NCI-H2081 treated with DMSO at 0.1 percent for 48 hours (cell line): ENCODE measurements around the gene DDX10.
"Not testable (repeated sequence)": the region's sequence is repeated elsewhere in the genome, so short reads cannot be mapped to it uniquely, and the experiment has no call there.

Source experiments
- DNase-seq: peaks from one replicate; lab custom pipeline; 2025; lab: John Stamatoyannopoulos, UW

DDX10 gene

DNA sequence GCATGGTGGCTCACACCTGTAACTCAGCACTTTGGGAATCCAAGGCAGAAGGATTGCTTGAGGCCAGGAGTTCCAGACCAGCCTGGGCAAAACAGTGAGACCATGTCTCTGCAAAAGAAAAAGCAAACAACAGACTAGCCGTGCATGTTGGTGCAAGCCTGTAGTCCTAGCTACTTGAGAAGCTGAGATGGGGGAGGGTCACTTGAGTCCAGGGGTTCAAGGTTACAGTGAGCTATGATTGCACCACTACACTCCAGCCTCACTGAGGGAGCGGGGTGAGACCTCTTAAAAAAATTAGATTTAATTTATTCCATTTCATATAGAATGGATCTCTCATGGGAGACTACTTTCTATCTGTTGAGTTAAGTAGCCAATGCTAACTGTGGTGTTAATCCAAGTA lies 50.4 kb downstream of the DDX10 start:
- DNase-seq = no peak

DNA sequence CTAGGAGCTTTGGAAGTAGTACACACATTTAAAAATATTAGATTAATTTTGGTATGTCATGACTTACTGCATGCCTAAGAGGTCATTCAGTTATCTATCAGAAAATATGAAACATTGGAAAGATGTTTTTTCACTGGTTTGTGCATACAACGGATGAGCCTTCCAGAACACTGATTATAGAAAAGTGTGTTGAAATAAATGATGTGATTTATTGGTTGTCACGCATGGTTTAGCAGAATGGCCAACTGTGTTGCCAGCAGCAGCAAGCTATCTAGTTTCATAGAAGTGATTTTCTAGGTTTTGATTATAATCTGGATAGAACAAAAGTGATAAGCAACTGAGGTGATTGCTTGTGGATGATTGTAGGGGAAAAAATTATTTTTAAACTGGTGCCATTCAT lies 53.6 kb downstream of the DDX10 start:
- DNase-seq = no peak

DNA sequence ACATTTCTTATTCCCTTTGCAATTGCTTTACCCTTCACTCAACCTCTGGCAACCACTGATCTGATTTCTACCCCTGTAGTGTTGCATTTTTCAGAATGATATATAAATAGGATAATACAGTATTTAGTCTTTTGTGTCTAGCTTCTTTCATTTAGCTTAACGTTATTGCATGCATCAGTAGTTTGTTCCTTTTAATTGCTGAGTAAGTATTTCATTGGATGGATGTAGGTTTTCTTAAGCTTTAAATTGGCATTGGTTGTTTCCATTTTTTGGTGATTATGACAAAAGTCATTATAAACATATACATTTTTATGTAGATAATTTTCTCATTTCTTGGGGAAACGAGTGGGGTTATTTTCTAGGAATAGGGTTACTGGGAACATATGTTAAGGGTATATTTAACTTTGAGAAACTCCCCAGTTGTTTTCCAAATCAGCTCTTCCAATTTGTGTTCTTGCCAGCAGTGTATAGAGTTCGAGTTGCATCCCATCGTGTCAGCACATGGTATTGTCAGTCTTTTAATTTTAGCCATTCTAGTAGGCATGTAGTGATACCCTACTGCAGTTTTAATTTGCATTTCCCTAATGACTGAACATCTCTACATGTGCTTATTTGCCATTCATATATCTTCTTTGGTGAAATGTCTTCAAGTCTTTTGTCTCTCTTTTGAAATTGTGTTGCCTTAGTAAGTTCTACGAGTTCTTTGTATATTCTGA lies 60.3 kb downstream of the DDX10 start:
- DNase-seq = no peak

DNA sequence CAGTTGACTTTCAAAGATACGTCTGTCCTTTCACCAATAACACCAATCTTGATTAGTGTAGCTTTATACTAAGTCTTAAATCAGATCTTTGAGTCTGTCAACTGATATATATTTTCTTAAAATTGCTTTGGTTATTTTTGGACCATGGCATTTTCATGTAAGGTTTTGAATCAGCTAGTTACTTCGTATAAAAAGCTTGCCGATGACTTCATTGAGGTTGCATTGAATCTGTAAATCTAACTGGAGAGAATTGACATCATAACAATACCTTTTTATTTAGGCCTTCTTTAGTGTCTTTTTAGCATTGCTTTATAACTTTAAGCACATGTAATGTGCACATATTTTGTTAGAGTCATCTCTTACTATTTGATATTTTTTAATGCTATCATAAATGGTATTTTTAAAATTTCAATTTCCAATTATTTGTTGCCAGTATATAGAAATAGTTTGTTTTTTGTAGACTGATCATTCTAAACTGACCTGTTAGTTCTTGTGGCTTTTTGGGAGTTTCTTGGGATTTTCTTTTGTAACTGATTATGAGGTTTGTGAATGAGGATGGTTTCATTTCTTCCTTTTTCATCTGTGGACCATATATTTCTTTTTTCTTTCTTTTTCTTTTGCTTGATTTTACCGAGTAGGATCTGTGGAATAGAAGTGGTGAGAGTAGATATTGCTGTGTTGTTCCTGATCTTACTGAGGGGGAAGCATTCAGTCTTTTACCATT lies 61.4 kb downstream of the DDX10 start:
- no peak for DNase-seq

DNA sequence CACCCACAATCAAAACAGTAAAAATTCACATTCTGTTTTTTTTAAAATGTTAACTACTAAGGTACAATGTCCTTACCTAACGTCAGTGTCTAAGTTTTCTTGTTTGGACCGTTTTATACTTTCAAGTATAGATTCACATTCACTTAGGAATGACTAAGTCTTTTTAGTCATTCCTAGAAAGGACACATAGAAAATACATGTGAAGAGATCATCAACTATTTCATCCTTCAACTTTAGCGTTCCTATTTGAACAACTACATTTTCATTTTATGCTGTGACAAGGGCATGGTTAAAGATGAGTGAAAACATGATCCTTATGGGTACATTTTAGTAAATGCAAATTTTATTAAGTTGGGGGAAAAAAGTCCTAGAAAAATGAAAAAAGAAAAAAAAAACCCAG lies 62.8 kb downstream of the DDX10 start:
- DNase-seq = no peak

DNA sequence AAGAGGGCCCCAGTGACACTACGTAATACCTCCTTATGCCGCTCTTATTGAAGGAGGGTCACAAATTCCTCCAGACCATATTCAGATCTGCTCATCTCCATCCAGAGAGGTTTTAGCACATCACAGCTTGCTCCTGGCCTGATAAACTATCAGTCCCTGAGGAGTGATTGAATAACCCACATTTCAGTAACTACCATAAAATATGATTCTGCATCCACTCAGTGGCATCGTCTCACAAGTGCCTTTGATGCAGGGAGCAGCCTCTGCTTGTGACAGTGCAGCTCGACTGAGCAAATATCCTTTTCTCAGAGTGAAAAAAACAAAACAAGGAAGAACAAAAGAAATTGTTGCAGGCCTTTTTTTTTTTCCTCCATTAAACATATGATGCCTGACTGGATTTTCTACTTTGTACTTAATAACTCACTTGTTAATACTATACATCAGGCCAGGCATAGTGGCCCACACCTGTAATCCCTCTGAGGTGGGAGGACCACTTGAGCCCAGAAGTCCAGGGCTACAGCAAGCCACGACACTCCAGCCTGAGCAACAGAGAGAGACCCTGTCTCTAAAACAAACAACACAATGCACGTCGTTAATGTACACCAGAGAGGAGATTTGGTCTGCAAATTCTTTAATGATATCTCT lies 64.5 kb downstream of the DDX10 start:
- no peak for DNase-seq

DNA sequence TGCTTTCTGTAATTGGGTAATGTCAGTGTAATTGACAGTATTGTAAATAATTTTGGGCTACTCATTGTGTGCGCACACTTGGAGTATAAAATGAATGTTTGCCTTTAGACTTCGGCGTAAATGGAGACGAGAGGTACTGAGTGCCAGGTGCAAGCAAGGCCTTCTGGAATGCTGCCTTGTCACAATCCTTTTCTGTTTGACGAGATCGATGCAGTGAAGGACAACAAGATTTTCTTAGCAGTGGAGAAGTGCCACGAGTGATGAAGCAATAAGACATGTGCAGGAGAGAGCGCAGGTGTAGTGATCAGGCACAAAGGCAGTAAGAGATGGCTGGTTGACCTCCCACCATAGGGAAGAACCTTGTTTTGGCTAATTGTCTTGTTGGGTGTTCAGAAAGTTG lies 67.5 kb downstream of the DDX10 start:
- DNase-seq = peak; percentile 53

DNA sequence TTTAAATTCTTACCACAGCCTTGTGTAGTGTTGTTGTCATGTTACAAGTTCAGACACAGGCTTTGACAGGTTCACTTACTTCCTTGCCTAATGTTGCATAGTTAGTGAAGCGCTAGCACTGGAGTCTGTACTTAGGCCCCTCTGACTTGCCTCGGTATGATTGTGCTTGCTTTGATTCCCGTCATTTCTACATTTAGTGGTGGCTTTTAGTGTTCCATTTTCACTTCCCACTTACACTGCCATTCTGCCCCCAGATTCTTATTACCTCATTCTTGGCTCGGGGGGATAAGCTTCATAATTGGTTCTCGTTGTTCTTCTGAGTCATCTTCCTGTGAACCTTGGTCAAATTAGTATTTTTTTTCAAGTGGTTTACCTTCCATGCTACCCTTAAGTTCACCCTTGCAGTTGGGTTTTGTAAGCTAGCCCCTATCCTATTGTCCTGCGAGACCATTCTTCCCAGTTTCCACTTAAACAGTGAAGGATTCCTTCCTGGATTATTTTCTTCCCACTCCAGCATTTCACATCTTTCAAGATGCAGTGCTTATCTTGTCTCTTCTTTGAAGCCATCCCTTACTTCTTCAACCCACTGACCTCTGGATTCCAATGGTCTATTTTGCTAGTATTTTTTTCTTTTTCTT lies 68.7 kb downstream of the DDX10 start:
- no peak for DNase-seq

DNA sequence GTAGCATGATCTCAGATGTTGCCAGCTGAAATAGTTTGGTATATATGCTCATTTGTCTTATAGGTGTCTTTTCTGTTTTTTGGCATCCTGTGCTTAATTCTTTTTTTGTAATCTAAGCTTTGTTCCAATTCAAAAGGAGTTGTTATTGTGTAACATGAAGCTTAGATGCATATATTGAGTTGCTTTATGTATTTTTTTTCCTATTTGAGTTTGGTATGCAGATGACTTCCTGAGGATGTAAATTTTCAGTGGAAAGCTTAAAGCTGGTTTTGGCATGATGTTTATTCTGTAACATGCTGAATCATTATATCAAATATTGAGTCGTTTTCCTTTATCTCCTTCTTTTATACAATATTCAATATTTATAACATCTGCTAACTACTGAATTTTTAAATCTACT lies 69.4 kb downstream of the DDX10 start:
- DNase-seq = no peak

DNA sequence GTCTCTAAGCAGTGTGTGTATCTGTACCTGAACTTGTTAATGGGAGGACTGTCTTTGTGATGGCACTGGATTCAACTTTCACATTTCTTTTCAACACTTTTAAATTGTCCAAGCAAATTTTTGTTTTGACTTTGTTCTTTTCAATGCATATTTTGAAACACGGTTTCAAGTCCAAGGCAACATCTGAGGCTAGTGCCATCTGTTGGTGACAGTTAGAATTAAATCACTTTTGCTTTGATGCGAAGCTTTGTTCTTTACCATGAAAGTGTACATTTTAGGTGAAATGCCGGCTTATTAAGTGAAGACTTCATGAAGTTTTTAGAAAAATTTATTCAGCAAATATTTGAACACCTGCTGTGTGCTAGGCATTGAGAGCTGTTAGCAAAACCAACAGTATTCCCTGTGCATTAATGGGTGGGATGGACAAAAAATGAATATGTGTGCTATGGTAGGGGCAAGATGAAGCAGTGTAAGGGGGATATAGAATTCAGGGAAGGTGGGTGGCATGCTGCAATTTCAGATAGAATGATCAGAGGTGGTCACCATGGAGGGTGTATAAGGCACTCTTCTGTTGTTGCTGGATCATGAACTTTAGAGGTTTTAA lies 70.2 kb downstream of the DDX10 start:
- no peak for DNase-seq

DNA sequence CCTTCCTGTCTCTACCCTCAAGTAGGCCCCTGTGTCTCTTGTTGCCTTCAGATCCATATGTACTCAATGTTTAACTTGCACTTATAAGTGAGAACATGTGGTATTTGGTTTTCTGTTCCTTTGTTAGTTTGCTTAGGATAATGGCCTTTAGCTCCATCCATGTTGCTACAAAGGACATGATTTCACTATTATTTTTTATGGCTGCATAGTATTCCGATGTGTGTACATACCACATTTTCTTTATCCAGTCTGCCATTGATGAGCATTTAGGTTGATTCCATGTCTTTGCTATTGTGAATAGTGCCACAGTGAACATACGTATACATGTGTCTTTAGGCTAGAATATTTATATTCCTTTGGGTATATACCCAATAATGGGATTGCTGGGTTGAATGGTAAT lies 75.3 kb downstream of the DDX10 start:
- not testable (repeated sequence) for DNase-seq

DNA sequence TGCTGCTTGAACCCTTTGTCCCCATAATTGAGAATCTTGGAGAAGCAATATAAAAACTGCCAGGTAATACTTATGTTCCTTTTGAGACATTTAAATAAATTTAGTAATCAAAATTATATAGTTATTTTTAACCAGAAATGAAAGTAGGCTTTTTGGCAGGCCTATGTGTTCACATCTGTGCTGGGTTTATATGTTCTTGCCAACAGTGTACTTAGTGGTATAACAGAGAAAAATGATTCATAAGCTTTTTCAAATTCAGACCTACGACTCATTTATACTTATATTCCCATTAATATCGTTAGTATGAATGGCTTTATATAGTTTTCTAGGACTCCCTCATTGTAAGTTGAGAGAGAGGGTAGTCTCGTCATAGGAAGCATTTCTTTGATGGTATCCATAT lies 79.0 kb downstream of the DDX10 start:
- no peak for DNase-seq

DNA sequence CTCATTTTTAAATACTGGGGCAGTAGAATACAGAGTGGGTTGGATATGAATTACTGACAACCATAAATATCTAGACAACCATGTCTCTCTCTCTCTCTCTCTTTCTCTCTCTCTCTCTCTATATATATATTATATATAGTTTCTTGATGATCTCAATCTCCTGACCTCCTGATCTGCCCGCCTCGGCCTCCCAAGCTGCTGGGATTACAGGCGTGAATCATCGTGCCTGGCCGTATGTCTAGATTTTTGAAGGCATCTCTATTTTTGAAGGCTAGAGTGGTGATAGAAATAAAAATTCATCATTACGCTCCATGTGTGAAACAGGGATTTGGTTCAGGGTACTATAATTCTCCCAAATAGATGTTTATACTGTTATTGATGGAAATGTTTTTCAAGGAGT lies 84.1 kb downstream of the DDX10 start:
- DNase-seq = no peak

DNA sequence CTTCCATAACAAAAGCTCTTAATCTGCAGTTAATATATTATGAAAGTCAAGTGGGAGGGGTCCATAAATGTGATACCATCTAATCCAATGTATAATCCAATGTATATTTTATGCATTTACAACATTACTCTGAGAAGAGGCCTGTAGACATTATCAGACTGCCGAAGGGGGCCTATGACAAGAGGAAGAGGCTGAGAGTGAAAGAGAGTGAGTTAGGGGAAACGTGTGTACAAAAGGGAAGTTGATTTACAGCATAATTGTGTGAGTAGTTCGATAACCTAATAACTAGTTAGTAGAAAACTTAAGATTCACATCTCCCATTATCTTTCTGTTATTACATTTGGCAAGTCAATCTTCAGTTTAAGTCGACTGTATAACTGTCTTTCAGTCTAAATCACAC lies 86.6 kb downstream of the DDX10 start:
- DNase-seq = no peak

DNA sequence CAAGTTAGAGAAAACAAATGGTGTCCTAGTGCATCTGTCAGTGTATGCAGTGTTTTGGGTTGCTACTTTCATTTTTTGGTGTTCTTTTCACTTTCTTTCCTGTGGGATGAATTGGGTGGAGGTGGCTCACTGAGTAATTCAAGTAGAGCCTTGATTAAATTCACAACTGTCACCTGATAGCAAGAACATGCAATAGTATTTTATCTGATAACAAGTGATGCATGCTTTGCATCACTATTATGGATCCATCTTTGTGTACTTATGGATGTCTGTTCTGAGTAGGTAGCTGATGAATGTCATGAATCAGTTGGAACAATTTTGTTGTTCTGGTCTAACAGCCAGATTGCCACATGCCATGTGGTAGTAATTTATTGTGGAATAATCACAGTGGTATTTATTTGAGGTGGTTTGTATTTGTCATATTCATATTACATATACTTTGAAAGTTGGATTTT lies 87.5 kb downstream of the DDX10 start:
- DNase-seq = no peak

DNA sequence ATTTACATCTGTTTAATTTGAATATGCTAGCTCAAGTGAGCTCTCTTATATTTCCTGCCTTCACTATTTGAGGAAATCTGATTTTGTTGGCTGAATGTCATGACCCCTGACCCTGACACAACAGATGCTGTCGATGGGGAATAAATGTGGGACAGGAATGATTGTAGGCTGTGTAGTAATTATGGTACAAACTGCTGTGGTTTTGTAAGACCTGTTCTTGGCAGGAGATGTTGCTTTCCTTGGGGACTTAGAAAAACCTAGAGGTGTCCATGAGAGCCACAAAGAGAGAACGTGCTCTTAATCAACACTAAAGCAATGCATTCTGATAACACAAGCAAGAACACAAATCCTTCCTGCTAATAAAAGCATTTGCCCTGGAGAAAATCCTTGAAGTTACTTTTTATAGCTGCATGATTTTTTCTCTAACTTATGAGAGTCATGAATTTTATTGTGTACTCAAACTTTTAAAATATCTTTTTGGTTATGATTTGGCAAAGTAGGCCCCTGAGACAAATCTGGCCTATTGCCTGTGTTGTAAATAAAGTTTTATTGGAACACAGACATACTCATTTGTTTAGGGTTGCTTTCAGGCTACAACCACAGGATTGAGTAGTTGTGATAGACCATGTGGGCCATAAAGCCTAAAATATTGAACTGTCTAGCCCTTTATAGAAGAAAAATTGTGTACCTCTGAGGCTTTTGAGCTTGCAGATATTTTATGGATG lies 90.2 kb downstream of the DDX10 start:
- no peak for DNase-seq

DNA sequence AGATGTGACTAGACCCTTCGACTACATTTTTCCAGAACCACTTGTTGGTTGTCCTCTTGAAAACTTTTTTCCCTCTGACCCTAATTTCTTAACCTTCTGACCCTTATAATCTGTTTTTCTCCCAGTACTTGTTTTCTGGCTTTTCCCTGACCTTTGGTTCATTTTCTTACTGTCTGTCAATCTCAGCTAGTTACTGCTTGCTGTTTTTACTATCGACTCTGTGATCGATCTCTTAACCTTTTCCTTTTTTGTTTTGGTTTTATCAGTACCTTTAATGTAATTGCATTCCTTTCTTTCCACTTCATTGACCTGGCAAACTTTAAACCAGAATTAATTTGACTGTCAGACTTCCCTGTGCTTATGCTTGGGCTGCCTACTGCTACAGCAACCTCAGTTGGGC lies 92.8 kb downstream of the DDX10 start:
- DNase-seq = no peak

DNA sequence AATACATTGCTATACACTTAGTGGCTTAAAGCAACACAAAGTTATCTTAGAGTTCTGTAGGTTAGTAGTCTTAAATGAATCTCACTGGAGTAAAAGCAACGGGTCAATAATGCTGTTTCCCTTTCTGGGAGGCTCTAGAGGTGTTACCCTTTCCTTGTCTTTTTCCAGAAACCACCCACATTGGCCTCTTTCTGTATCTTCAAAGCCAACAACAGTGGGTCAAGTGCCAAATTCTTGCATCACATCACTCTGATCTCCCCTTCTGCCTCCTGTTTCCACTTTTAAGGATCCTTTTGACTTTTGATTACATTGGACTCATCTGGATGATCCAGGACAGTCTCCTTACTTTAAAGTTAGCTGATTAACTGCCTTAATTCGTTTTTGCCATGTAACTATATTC lies 93.6 kb downstream of the DDX10 start:
- DNase-seq = no peak

DNA sequence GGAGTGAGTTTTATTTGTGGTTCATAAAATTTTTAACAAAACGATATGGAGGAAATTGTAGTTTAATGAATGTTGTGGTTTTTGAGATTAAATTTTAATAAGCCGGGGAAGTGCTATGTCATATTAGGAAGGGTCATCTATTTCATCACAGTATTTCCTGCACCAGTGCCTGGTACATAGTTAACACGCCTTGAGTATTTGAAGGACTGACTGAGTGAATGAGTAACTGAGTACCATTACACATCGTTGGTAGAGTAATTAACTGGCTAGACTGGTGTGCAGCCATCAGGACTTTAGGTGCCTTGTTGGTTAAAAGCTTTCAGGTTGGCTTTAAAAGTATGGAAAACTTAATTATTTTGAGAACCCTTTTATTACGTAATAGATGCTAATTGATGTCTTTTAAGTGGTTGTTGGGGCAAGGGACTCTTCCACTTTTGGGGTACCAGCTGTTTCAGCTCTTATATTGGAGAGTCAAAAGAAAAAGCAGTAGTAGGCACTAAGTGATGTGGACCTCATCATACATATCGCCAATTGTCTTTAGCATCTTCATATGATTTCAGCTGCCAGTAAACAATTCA lies 101.8 kb downstream of the DDX10 start:
- DNase-seq = no peak

DNA sequence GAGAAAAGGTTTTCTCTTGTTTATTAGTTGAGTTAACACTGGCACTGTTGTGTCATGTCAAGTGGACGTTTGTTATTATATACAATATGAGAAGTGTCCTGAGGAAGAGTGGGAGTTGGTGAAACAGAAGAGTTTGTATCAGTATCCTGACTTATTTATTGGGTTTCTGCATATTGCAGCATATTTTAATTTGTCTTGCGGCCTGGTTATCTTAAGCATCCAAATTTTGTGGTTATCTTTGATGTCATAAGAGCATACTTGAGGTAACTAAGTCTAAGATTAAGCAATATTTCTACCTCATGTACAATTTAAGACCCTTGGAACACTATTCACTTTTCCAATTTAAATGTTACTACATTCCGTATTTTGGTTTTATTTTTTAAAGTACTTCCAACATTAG lies 103.5 kb downstream of the DDX10 start:
- no peak for DNase-seq

DNA sequence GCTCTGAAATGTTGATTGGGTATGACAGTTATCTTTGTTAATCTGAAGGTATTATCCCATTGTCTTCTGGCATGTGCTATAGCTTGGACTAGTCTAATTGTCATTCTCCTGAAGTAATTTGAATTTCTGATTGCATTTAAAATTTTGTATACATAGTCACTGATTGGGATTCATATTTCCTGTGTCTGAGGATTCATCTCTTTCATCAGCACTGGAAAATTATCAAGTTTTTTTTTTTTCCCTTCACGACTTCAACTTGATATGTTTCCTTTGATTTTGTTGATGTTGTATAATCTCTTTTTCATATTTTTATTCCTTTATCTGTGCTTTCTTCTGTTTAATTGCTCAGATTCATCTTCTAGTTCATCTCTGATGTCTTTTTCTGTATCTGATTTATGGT lies 104.1 kb downstream of the DDX10 start:
- DNase-seq = no peak
